Putamen (tissue), 1 donor: Measurements from ENCODE around the gene PRAC1.

Source experiments
- DNase-seq: peaks from one replicate; pipeline ENCODE4 v3.0.0-alpha.2; 2016; ENCODE audit warnings: low spot score

Gene PRAC1

GRCh38 chr17:48747445-48748363, 25.4 kb upstream of the PRAC1 start:
- DNase-seq: no peak

GRCh38 chr17:48746916-48747444, 24.7 kb upstream of the PRAC1 start:
- DNase-seq: no peak

- DNase-seq: no peak
Measured at GRCh38 chr17:48745381-48746275, 23.3 kb upstream of the PRAC1 start.

- no peak for DNase-seq
Measured at GRCh38 chr17:48740537-48740936, 18.2 kb upstream of the PRAC1 start.

- DNase-seq: no peak
Measured at GRCh38 chr17:48738803-48739526, 16.6 kb upstream of the PRAC1 start.

- no peak for DNase-seq
Measured at GRCh38 chr17:48738424-48738802, 16.1 kb upstream of the PRAC1 start.

GRCh38 chr17:48737330-48738043, 15.2 kb upstream of the PRAC1 start:
- no peak for DNase-seq

- no peak for DNase-seq
Measured at GRCh38 chr17:48735062-48735351, 12.7 kb upstream of the PRAC1 start.

GRCh38 chr17:48734333-48735061, 12.2 kb upstream of the PRAC1 start:
- no peak for DNase-seq

GRCh38 chr17:48733632-48734328, 11.5 kb upstream of the PRAC1 start:
- no peak for DNase-seq

- DNase-seq: no peak
Measured at GRCh38 chr17:48732688-48733629, 10.6 kb upstream of the PRAC1 start.

- no peak for DNase-seq
Measured at GRCh38 chr17:48731355-48731754, 9.0 kb upstream of the PRAC1 start.

- DNase-seq: no peak
Measured at GRCh38 chr17:48730240-48730550, 7.9 kb upstream of the PRAC1 start.

- no peak for DNase-seq
Measured at GRCh38 chr17:48729335-48730239, 7.3 kb upstream of the PRAC1 start.

GRCh38 chr17:48728232-48729231, 6.2 kb upstream of the PRAC1 start, which contains the start of gene HOXB13:
TSS of gene HOXB13 (minus strand) at chr17:48728750. CDS start at chr17:48728593, 157 bp downstream.
- no peak for DNase-seq

GRCh38 chr17:48727415-48728175, 5.3 kb upstream of the PRAC1 start:
- no peak for DNase-seq
